SK-N-SH (cell line): ENCODE measurements around the gene ANKS1B.

Experiments used
- CHD2 ChIP-seq: fragments of 150-350 bp; IDR thresholded peaks from 2 replicates; pipeline ENCODE4 v1.6.1; 2018; ENCODE audit warnings: low read length; ENCODE audit not compliant: partially characterized antibody
- IRF3 ChIP-seq: fragments of 150-350 bp; IDR thresholded peaks from 2 replicates; pipeline ENCODE4 v1.6.1; 2016; ENCODE audit warnings: mild to moderate bottlenecking, low read depth, low read length
- JUND ChIP-seq: IDR thresholded peaks from 2 replicates; pipeline ENCODE4 v1.4.0; 2012
- NFIC ChIP-seq: IDR thresholded peaks from 2 replicates; pipeline ENCODE4 v1.4.0; 2012; ENCODE audit warnings: borderline replicate concordance
- POLR2AphosphoS5 ChIP-seq: IDR thresholded peaks from 2 replicates; pipeline ENCODE4 v1.6.1; 2012; ENCODE audit warnings: low read depth, low read length
- RAD21 ChIP-seq: IDR thresholded peaks from 2 replicates; pipeline ENCODE4 v1.6.1; 2012; ENCODE audit warnings: mild to moderate bottlenecking, low read length
- REST ChIP-seq: IDR thresholded peaks from 2 replicates; pipeline ENCODE4 v1.6.1; 2012; ENCODE audit warnings: mild to moderate bottlenecking, low read depth, low read length, moderate library complexity
- SIN3A ChIP-seq: IDR thresholded peaks from 2 replicates; pipeline ENCODE4 v1.6.1; 2012; ENCODE audit warnings: low read depth, mild to moderate bottlenecking, low read length, moderate library complexity, borderline replicate concordance
- USF2 ChIP-seq: fragments of 150-350 bp; IDR thresholded peaks from 2 replicates; pipeline ENCODE4 v1.6.1; 2017; ENCODE audit warnings: antibody characterized with exemption, low read length, low read depth, borderline replicate concordance
- YY1 ChIP-seq: IDR thresholded peaks from 2 replicates; pipeline ENCODE4 v1.4.0; 2012; ENCODE audit warnings: low read depth, mild to moderate bottlenecking
- TF ChIP-seq, protein P1 (sequence below): fragments of 200-600 bp; sonication (generic); IDR thresholded peaks from 2 replicates; pipeline ENCODE4 v1.6.1; 2017; ENCODE audit warnings: antibody characterized with exemption, mild to moderate bottlenecking, moderate library complexity

GRCh38 chr12:99609455-99610181, 375.1 kb downstream of the ANKS1B start:
- no peak for TF ChIP-seq POLR2AphosphoS5
- TF ChIP-seq, protein P1, sequence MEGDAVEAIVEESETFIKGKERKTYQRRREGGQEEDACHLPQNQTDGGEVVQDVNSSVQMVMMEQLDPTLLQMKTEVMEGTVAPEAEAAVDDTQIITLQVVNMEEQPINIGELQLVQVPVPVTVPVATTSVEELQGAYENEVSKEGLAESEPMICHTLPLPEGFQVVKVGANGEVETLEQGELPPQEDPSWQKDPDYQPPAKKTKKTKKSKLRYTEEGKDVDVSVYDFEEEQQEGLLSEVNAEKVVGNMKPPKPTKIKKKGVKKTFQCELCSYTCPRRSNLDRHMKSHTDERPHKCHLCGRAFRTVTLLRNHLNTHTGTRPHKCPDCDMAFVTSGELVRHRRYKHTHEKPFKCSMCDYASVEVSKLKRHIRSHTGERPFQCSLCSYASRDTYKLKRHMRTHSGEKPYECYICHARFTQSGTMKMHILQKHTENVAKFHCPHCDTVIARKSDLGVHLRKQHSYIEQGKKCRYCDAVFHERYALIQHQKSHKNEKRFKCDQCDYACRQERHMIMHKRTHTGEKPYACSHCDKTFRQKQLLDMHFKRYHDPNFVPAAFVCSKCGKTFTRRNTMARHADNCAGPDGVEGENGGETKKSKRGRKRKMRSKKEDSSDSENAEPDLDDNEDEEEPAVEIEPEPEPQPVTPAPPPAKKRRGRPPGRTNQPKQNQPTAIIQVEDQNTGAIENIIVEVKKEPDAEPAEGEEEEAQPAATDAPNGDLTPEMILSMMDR = no peak
- no peak for TF ChIP-seq YY1
- TF ChIP-seq JUND = no peak
- TF ChIP-seq CHD2 = no peak
- no peak for TF ChIP-seq USF2
- TF ChIP-seq NFIC = no peak
- no peak for TF ChIP-seq IRF3
- TF ChIP-seq RAD21 = no peak
- no peak for TF ChIP-seq SIN3A
- no peak for TF ChIP-seq REST
